GM20000 (cell line): Measurements from ENCODE around the gene WBP2NL.

ENCODE experiments used
- DNase-seq: peaks from one replicate; pipeline ENCODE4 v3.0.0; 2012; ENCODE audit warnings: low spot score
- TF ChIP-seq, protein P1 (sequence below): IDR thresholded peaks from 2 replicates; pipeline ENCODE4 v1.5.1; 2012; ENCODE audit warnings: mild to moderate bottlenecking, control low read depth; ENCODE audit errors: extremely low read depth, missing control alignments

The WBP2NL gene

DNA sequence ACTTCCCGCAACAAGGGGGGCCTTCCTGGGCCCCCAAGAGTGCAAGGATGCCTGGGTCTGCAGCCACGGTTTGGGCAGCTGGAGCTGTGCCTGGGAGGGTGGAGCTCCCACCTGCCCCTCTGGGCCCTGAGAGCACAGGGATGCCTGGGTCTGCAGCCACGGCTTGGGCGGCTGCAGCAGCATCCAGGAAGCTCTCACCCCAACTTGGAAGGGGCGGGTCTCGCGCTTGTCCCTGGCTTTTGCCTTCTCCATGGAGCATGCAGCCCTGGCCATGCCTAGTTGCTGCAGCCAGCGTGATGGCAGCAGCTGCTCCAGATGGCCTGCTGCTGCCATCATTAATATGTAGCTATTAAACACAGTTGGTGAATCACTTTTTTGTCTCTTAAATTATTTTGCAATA, 36.7 kb downstream of the WBP2NL start:
- TF ChIP-seq, protein P1, sequence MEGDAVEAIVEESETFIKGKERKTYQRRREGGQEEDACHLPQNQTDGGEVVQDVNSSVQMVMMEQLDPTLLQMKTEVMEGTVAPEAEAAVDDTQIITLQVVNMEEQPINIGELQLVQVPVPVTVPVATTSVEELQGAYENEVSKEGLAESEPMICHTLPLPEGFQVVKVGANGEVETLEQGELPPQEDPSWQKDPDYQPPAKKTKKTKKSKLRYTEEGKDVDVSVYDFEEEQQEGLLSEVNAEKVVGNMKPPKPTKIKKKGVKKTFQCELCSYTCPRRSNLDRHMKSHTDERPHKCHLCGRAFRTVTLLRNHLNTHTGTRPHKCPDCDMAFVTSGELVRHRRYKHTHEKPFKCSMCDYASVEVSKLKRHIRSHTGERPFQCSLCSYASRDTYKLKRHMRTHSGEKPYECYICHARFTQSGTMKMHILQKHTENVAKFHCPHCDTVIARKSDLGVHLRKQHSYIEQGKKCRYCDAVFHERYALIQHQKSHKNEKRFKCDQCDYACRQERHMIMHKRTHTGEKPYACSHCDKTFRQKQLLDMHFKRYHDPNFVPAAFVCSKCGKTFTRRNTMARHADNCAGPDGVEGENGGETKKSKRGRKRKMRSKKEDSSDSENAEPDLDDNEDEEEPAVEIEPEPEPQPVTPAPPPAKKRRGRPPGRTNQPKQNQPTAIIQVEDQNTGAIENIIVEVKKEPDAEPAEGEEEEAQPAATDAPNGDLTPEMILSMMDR = no peak
- DNase-seq = no peak

GRCh38 chr22:42039271-42039670, 40.7 kb downstream of the WBP2NL start:
- TF ChIP-seq, protein P1 = no peak
- DNase-seq = no peak

GRCh38 chr22:42041784-42042183, 43.2 kb downstream of the WBP2NL start:
- TF ChIP-seq, protein P1 = no peak
- no peak for DNase-seq

DNA sequence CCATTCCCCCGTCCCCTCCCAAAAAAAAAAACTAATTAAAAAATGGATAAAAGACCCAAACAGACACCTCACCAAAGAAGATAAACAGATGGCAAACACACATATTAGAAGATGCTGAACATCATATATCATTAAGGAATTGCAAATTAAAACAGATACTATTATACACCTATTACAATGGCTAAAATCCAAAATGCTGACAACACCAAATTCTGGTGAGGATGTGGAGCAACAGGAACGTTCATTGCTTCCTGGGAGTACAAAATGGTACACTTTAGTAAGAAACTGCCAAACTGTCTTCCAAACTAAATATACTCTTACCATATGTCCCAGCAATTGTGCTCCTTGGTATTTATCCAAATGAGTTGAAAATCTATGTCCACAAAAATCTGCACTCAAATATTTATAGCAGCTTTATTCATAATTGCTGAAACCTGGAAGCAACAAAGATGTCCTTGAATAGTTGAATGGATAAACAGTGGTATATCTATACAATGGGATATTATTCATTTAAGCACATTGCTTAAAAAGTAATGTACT, 52.1 kb downstream of the WBP2NL start:
- no peak for DNase-seq
- TF ChIP-seq, protein P1 = no peak

DNA sequence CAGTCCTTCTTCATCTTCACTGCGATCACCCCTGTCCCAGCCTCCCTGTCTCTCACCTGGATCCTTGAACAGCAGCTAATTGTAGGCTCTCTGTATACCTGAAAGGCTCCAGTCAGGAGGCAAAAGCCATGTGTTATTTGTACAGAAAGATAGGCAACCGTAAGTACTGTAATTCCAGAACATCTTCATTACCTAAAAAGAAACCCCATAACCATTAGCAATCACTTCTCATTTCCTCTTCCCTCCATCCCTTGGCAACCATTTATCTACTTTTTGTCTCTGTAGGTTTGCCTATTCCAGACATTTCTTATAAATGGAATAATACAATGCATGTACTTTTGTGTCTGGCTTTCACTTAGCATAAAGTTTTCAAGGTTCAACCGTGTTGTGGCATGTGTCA, 54.2 kb downstream of the WBP2NL start:
- TF ChIP-seq, protein P1 = no peak
- no peak for DNase-seq

GRCh38 chr22:42056757-42057511, 58.3 kb downstream of the WBP2NL start:
- TF ChIP-seq, protein P1 = no peak
- no peak for DNase-seq

- DNase-seq = no peak
- TF ChIP-seq, protein P1 = no peak
Observed at GRCh38 chr22:42060489-42060888, 61.9 kb downstream of the WBP2NL start.
